Effector CD8-positive, alpha-beta T cell (primary cell): ENCODE results near the gene SCFD2.
"Not testable (repeated sequence)": the region's sequence is repeated elsewhere in the genome, so short reads cannot be mapped to it uniquely, and the experiment has no call there.

Experiments used
- DNase-seq: peaks from one replicate; lab custom pipeline; 2025; lab: John Stamatoyannopoulos, UW

SCFD2 gene

GRCh38 chr4:53050361-53050774, 315.5 kb downstream of the SCFD2 start:
- no peak for DNase-seq

- no peak for DNase-seq
Measured at GRCh38 chr4:53049528-53049927, 316.3 kb downstream of the SCFD2 start.

- no peak for DNase-seq
Measured at GRCh38 chr4:53044651-53044960, 321.3 kb downstream of the SCFD2 start.

- DNase-seq = no peak
Measured at GRCh38 chr4:53043891-53044650, 321.8 kb downstream of the SCFD2 start.

GRCh38 chr4:53043055-53043454, 322.8 kb downstream of the SCFD2 start:
- no peak for DNase-seq

- DNase-seq = no peak
Measured at GRCh38 chr4:53040851-53041250, 325.0 kb downstream of the SCFD2 start.

GRCh38 chr4:53040459-53040815, 325.4 kb downstream of the SCFD2 start:
- DNase-seq = no peak

- DNase-seq = no peak
Measured at GRCh38 chr4:53039741-53040458, 326.0 kb downstream of the SCFD2 start.

GRCh38 chr4:53037892-53038291, 328.0 kb downstream of the SCFD2 start:
- DNase-seq = no peak

GRCh38 chr4:53032908-53033307, 333.0 kb downstream of the SCFD2 start:
- not testable (repeated sequence) for DNase-seq

GRCh38 chr4:53026233-53026632, 339.6 kb downstream of the SCFD2 start:
- no peak for DNase-seq

GRCh38 chr4:53023677-53024299, 342.1 kb downstream of the SCFD2 start:
- no peak for DNase-seq

- no peak for DNase-seq
Measured at GRCh38 chr4:53022513-53023100, 343.3 kb downstream of the SCFD2 start.

GRCh38 chr4:53021754-53022512, 343.9 kb downstream of the SCFD2 start:
- no peak for DNase-seq

GRCh38 chr4:53019485-53020382, 346.1 kb downstream of the SCFD2 start:
- DNase-seq = no peak

GRCh38 chr4:53018471-53018870, 347.4 kb downstream of the SCFD2 start:
- no peak for DNase-seq

GRCh38 chr4:53016099-53016820, 349.6 kb downstream of the SCFD2 start:
- no peak for DNase-seq

GRCh38 chr4:53015681-53016080, 350.2 kb downstream of the SCFD2 start:
- DNase-seq = no peak

GRCh38 chr4:53014881-53015280, 351.0 kb downstream of the SCFD2 start:
- no peak for DNase-seq
